Fibroblast of the conjunctiva (primary cell): ENCODE measurements around the gene CD300C.
"Not testable (repeated sequence)": the region's sequence is repeated elsewhere in the genome, so short reads cannot be mapped to it uniquely, and the experiment has no call there.

Experiments
- DNase-seq: peaks from one replicate; pipeline ENCODE4 v3.0.0-alpha.2; 2010; ENCODE audit warnings: low read depth

The CD300C gene

DNA sequence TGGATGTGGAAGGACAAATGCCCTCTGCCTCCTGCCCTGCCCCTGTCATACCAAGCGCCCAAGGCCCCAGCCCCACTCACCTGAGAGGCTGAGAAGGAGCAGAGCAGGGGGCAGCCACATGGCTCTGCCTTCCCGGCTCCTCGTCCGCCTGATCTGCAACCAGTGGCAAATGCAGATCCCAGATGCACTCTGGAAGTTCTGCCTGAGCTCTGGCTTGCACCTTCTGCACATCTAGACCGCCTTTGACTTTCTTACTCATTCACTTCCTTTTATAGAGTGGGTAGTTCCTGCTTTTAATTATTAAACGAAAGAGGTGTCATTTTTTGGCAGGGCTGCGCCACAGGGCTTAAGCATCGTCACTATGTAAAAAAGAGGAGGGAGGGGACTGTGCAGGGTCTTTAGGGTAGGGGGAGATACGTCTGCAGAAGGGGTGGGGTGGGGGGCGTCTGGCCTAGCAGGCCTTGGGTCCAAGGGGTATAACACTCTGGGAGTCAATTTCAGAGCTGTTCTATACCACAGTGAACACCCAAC is 14.6 kb downstream of the CD300C start, which contains the start of gene CD300LB:
Gene CD300LB, minus strand, starts transcription at position 245 of the 531 bp plus-strand sequence. Its CDS starts 125 bp downstream, at position 120.
- no peak for DNase-seq

DNA sequence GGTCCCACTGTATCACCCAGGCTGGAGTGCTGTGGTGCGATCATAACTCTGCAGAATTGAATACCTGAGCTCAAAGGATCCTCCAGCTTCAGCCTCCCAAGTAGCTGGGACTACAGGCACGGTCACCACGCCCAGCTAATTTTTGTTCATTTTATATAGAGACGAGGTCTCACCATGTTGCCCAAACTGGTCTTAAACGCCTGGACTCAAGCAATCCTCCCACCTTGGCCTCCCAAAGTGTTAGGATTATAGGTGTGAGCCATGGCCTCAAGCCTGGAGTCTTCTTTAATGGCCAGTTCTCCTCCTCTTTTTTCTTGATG is 15.1 kb downstream of the CD300C start:
- no peak for DNase-seq

DNA sequence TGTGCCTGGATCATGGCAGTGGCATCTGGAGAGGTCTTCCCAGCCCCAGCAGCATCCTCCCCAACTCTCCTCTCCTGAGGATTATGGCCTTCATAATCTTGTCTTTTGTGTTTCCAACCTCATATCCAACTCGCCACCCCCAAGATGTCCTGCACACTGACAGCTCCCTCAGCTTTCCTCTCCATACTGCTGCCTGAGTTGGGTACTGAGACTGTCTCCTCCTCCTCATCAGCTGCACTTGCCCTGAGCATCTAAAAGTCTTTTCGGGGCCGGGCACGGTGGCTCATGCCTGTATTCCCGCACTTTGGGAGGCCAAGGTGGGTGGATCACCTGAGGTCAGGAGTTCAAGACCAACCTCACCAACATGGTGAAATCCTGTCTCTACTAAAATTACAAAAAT is 16.7 kb downstream of the CD300C start:
- DNase-seq, result no peak

DNA sequence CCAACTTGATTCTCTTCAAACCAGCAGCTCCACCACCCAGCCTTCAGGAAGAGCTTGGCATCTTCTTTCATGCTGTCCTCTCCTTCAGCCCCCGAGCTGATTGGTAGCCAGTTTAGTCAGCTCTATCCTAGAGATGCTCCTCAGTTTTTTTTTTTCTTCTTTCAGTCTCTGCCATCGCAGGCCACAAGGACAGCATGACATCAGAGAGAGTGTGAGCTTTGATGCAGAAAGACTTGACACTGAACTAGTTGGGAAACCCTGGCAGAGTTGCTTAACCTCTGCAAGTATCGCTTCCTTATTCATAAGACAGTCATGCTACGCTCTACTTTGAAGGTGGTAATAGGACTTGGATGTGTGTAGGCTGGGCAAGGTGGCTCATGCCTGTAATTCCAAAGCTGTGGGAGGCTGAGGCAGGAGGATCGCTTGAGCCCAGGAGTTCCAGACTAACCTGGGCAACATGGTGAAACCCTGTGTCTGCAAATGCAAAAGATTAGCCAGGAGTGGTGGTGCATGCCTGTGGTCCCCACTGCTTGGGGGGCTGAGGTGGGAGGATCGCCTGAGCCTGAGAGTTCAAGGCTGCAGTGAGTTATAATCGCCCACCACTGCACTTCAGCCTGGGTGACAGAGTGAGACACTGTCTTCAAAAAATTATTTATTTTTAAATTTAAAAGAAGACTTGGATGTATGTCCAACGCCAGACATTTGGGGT is 17.3 kb downstream of the CD300C start:
- no peak for DNase-seq

DNA sequence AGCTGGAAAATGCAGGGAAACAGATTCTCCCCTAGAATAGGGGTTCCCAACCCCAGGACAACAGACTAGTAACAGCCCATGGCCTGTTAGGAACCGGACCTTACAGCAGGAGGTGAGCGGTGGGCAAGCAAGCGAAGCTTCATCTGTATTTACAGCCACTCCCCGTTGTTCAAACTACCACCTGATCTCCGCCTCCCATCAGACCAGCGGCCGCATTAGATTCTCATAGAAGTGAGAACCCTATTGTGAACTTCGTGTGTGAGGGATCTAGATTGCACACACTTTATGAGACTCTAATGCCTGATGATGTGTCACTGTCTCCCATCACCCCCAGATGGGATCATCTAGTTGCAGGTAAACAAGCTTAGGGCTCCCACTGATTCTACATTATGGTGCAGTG is 18.2 kb downstream of the CD300C start:
- DNase-seq, result no peak

DNA sequence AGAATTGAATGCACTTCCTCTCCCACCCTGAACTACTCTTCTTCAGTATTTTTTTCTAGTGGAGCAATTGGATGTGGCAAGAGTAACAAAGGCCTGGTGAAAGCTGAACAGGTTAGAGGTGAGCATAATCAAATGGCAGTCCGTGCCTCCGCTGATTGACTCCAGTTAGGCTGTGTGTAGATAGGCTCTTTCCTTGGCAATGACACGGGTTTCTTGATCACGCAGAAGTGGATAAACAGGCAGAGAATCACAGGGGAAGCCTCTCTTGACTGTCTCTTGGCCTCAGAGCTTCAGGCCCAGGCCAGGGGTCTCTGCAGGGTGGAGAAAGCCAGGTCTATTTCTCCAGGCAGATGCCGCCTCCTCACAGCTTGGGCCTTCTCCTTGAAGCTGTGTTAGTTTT is 18.8 kb downstream of the CD300C start:
- no peak for DNase-seq

DNA sequence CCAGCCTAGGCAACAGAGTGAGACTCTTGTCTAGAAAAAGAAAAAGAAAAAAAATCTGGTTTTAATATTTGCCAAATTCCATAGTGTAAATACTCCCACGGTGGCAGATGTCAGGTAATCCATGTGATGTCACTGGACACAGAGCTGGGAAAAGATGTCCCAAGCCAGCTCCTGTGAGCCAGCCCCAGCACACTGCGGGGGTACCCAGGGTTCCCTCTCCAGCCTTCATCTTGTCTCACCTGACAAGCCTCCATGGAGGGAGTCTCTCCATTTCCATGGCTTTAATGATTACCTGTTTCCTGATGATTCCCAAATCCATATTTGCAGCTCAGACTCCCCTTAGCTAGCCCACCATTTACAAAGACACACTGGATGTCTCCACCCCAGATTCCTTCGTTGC is 19.2 kb downstream of the CD300C start:
- DNase-seq, result no peak

DNA sequence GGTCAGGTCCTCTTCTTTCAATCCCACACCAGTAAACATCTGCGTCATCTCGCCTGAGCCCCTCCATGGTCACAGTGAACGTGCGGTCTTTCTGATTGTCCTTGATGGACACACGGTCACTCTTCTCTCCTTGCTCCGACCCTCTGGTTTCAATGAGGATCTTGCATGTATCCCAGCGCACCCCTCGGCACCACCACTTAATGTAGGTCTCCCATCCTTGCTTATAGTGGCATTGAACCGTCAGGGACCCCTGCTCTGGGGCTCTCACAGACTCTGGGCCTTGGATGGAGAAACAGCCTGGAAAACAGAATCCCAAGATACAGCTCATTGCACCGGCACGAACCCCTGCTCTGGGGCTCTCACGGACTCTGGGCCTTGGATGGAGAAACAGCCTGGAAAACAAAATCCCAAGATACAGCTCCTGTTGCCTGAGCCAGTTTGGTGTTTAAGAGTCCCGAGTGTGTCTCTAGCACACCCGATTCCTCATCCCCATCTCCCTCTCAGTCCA is 20.1 kb downstream of the CD300C start:
- no peak for DNase-seq

DNA sequence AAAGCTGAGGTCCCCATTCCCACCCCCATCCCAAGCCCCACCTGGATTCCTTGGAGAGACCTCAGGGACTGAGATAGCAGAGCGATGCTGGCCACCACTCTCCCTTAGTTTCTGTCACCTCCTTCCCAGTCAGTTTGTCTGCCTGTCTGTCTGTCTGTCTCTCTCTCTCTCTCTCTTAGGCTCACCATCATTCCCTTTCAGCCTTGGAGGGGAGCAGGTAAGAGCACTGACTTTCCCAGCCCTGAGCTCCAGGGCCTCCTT is 20.5 kb downstream of the CD300C start:
- DNase-seq, result no peak

DNA sequence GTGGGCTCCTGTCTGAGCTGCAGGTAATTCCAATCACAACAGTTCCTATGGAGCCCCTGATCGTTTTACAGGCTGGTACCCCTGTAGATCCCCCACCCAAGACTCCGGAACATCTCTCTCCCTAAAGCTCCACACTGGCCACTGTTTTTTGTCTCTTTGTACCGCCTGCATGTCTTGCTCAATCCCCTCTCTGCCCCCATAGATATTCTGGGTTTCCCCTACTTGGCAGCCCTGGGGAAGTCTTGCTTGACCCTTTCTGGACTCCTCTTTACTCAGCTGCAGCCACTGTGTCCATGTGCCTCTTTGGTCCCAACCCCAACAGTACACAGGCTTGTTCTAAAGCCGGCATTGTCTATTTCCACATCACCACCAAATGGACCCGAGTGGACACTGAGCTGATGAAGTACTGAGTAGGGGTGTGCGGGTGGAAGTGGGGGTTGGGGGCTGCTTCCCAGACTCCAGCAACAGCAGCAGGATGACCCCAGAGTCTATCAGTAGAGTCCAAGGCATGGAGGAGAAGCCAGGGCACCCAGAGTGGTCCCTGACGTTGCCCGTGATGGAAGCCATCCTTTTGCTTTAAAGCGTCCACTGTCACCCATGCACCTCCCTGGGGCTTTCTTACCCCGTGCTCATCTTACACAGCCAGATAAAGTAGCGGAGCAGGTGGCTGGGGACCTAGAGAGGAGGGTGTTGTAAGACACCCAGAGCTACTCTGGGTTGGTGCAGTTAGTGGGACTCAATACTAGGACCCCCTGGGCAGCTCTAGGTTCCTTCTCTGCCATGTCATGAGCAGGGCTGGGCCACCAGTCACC is 21.1 kb downstream of the CD300C start:
- DNase-seq, result no peak

DNA sequence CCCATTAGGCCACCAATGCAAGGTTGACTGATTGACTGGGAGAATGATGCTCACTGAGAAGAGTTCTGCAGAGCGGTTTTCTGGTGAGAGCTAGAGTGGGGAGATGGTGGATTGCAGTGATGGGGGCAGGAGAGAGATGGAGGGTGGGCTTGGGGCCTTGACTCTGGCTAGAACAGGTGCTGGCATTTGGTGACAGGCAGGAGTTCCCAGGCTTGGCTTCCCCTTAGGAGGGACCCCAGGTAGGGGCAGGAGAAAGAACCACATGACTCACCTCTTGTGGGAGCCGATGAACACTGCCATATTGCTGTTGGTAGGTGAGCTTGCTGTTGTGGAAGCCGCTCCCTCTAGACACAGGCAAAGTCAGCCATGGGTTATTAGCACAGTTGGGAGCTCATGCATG is 22.6 kb downstream of the CD300C start:
- DNase-seq, result no peak

DNA sequence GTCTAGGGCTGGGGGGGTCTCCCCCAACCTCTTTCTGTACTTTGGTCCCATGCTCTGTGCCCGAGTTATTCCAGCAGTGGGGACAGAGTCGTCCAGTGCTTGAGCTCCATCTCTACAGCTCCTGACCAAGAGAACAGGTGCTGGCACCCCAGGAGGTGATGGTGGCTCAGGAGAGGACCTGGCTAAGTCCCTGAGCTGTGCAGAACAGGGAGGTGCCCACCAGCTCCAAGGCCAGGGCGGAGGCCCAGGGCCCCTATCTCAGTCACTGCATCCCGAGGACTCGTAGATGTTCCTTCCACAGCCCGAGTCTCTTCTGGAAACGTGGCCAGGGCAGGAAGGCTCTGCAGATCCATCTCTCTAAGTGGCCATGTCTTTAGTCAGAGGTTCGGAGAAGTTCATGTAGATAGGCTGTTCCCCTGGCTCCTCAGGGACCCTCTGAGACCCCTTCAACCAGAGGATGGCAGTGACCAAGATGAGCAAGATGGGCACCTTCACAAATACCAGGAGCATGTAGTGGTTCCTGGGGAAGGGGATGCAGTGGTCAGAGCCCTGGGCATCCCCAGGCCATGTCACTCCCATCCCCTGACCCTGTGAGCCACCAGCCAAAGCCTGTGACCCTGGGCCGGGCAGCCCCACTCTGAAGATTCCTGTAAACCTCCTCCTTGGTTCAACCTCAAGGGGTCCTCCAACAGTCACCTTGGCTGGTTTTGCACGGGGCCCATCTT is 23.4 kb downstream of the CD300C start:
- DNase-seq, result no peak

DNA sequence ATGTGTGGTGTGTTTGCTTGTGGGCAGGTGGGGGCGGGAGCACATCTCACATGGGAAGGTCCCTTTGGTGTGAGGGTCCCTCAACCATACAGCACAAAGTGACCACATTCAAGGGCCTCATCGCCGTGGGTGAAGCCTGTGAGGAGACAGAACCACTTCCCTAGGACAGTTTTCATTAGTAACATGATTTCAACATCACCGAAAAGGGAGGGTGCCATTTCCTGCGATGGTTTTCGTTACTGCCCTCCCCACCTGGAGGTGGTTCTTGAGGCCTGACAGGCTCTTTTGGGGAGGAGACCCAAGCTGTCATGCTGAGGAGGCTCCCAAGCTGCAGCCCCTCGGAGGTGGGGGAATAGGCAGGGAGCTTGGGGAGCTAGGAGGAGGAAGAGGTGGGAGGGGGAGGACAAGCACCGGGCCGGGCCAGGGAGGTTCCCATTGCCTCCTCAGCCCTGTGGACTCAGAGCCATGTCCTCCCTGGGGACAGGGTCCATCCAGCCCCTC is 24.2 kb downstream of the CD300C start:
- no peak for DNase-seq

DNA sequence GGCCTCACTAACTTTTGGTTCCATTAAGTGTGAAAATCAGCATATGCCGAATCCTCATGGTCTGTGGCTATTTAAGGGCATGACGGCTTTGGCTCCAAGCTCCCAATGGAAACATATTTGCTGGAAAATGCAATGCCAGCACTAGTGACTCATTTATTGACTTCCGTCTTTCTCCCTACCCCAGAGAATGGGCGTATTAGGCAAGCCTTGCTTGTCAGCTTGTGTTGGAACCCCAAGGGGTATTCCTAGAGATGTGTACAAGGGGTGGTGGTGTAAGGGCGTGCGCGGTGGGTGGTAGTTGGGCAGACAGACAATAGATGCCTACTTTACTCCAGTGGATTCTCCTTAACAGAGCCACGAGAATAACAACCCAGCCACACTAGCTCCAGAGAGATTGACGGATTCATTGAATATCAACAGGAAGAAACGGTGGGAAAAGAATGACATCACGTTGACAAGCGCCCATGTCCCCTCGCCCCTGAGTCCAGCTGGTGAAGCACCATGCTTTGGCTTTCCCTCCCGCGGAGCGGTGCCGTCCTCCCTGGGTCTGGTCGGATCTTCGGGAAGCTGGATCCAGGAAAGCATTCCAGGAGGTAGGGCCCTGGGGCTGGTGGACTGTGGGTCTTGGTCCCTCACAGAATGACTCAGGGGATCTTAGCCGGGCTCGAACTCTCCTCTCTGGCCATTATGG is 25.0 kb downstream of the CD300C start:
- DNase-seq, result no peak

DNA sequence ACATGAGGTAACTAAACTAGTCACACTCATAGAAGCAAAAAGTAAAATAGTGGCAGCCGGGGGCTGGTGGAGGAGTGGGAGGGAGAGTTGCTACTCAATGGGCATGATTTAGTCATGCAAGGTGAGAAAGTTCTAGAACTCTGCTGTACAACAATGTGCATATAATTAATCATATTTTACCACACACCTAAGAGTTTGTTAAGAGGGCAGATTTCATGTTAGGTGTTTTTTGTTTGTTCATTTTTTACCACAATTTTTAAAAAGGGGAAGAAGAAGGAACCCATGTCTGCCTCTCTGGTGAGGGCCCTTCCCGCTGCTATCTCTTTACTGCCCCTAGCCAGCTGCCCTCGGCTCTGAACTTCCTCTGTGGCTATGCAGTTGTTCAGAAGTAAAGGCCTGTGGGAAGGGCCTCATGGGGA is 25.9 kb downstream of the CD300C start:
- no peak for DNase-seq

DNA sequence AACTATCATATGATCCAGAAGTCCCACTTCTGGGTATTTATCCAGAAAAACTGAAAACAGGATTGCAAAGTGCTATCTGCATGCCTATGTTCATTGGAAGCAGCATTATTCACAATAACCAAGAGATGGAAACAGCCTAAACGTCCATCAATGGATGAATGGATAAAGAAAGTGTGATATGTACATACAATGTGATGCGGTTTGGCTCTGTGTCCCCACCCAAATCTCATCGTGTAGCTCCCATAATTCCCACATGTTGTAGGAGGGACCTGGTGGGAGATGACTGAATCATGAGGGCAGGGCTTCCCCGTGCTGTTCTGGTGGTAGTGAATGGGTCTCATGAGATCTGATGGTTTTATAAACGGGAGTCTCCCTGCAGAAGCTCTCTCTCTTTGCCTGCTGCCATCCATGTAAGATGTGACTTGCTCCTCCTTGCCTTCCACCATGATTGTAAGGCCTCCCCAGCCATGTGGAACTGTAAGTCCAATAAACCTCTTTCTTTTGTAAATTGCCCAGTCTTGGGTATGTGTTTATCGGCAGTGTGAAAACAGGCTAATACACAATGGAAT is 27.4 kb downstream of the CD300C start:
- DNase-seq, result not testable (repeated sequence)

DNA sequence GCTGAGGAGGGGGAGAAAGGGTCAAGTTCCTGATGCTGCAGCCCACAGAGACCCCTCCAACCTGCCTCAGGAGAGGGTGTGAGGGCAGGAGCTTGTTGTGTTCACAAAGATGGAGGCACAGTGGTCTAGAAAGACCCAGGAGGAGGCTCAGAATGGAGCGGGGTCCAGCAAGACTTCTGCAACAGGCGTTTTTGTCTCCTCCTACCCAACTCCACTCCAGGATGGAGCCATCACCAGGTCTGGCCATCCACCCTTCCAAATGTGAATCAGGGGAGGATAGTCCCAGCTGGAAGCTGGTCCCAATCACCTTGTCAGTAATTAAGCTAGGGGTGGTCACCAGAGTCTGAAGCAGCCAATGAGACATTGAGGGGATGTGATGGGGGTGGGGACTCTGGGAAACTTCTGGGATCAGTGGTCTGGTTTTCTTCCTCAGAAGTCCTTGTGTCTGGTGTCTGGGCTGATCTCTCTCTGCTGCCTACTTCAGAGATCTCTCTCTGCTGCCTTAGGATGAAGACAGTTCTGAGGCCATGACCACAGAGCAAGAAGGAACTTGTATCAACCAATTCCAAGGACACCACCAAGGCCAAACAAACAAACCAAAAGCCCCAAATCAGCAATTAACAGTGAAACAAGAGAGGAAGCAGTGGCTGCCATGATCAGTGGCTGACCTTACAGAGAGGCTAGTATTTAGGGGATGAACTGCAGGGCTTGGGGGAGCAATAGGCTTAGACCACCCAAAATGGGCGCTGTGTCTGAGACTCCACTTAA is 29.2 kb downstream of the CD300C start:
- DNase-seq, result no peak

DNA sequence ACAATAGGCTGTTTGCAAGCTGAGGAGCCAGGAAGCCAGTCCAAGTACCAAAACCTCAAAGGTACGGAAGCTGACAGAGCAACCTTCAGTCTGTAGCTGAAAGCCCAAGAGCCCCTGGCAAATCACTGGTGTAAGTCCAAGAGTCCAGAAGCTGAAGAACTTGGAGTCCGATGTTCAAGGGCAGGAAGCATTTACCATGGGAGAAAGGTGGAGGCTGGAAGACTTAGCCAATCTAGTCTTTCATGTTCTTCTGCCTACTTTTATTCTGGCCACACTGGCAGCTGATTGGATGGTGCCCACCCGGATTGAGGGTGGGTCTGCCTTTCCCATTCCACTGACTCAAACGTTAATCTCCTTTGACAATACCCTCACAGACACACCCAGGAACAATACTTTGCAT is 30.0 kb downstream of the CD300C start:
- DNase-seq, result no peak

DNA sequence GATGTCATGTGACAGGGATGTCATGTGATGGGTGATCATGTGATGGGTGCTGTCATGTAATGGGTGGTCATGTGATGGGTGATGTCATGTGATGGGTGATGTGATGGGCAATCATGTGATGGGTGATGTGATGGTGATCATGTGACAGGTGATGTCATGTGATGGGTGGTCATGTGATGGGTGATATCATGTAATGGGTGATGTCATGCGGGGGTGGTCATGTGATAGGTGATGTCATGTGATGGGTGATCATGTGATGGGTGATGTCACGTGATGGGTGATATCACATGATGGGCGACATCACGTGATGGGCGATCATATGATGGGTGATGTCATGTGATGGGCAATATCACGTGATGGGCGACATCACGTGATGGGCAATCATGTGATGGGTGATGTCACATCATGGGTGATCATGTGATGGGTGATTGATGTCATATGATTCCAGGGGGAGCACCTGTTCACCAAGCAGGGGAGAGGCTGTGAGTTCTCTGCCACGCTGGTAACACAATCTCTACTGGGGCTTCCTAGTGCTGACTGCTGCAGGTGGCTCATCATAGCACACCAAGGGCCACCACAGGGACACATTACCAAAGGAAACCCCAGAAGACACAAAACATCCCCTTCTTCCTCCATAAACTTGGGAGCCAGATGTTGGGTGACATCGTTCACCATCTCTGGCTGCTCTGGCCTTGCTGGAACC is 31.1 kb downstream of the CD300C start:
- peak; percentile 3 for DNase-seq

DNA sequence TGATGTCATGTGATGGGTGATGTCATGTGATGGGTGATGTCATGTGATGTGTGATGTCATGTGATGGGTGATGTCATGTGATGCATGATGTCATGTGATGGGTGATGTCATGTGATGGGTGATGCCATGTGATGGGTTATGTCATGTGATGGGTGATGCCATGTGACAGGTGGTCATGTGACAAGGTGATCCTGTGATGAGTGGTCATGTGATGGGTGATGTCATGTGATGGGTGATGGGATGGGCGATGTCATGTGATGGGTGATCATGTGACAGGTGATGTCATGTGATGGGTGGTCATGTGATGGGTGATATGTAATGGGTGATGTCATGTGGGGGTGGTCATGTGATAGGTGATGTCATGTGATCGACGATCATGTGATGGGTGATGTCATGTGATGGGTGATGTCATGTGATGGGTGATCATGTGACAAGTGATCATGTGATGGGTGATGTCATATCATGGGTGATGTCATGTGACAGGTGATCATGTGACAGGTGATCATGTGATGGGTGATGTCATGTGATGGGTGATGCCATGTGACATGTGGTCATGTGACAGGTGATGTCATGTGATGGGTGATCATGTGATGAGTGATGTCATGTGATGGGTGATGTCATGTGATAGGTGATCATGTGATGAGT is 31.8 kb downstream of the CD300C start:
- peak; percentile 4 for DNase-seq
